ENCODE data around the gene MNT. TPM values are rescaled to one million over a fixed set of nuclear protein-coding genes. Genes with fewer than 3 reads are reported as not detected.
A peak's percentile ranks its signal among the peaks of the same experiment; 100 is the strongest.

The MNT gene
- total RNA-seq, 2 donors from 2014 or later, result 23.8 to 24.3 TPM

GRCh38 chr17:2366747-2367494 is 33.9 kb downstream of the MNT start:
- no peak overlapping the region for H3K27ac Mint-ChIP-seq
- H3K36me3 Mint-ChIP-seq (ENCODE audit: insufficient read depth in 2 of 2), result peaks cover 0 to 1% of the 10 kb centered on the region in 2 donors
- ATAC-seq (replicated peaks in 1 of 2) (no peak), DNase-seq (no peak)
- H3K27me3 Mint-ChIP-seq (ENCODE audit: low read depth), result no peaks in the 10 kb centered on the region
- no peaks in the 10 kb centered on the region for H3K9me3 Mint-ChIP-seq
- no peak overlapping the region for H3K4me3 Mint-ChIP-seq
- H3K4me1 Mint-ChIP-seq (ENCODE audit: low read depth), result no peaks in the 10 kb centered on the region

- no peaks in the 10 kb centered on the region for H3K4me1 Mint-ChIP-seq (ENCODE audit: low read depth)
- DNase-seq (no peak), ATAC-seq (replicated peaks in 1 of 2) (no peak)
- no peak overlapping the region for H3K4me3 Mint-ChIP-seq
- H3K9me3 Mint-ChIP-seq, result no peaks in the 10 kb centered on the region
- no peaks in the 10 kb centered on the region for H3K27me3 Mint-ChIP-seq (ENCODE audit: low read depth)
- no peak overlapping the region for H3K27ac Mint-ChIP-seq
- peaks cover 0 to 1% of the 10 kb centered on the region in 2 donors for H3K36me3 Mint-ChIP-seq (ENCODE audit: insufficient read depth in 2 of 2)
These were observed 35.7 kb downstream of the MNT start for GRCh38 chr17:2365132-2365531.

- Mint-ChIP-seq H3K9me3 (no peaks in the 10 kb centered on the region), H3K4me1 (ENCODE audit: low read depth) (no peaks in the 10 kb centered on the region), H3K36me3 (ENCODE audit: insufficient read depth in 2 of 2) (peaks cover 0 to 1% of the 10 kb centered on the region in 2 donors), H3K27ac (no peak overlapping the region), H3K27me3 (ENCODE audit: low read depth) (no peaks in the 10 kb centered on the region), H3K4me3 (no peak overlapping the region)
- ATAC-seq (replicated peaks in 1 of 2), result no peak
- no peak for DNase-seq
These were observed 36.1 kb downstream of the MNT start for GRCh38 chr17:2364763-2365116.

- ATAC-seq (replicated peaks in 1 of 2) (no peak), DNase-seq (no peak)
- peaks cover 0 to 1% of the 10 kb centered on the region in 2 donors for H3K36me3 Mint-ChIP-seq (ENCODE audit: insufficient read depth in 2 of 2)
- H3K4me1 Mint-ChIP-seq (ENCODE audit: low read depth), result no peaks in the 10 kb centered on the region
- no peaks in the 10 kb centered on the region for H3K9me3 Mint-ChIP-seq
- no peak overlapping the region for H3K4me3 Mint-ChIP-seq
- no peak overlapping the region for H3K27ac Mint-ChIP-seq
- H3K27me3 Mint-ChIP-seq (ENCODE audit: low read depth), result no peaks in the 10 kb centered on the region
These were observed 36.8 kb downstream of the MNT start for GRCh38 chr17:2363851-2364762.

GRCh38 chr17:2363318-2363717 is 37.5 kb downstream of the MNT start:
- H3K4me3 Mint-ChIP-seq, result no peak overlapping the region
- ATAC-seq (replicated peaks in 1 of 2) (no peak), DNase-seq (no peak)
- H3K27me3 Mint-ChIP-seq (ENCODE audit: low read depth), result no peaks in the 10 kb centered on the region
- H3K36me3 Mint-ChIP-seq (ENCODE audit: insufficient read depth in 2 of 2), result peaks cover 0 to 1% of the 10 kb centered on the region in 2 donors
- no peak overlapping the region for H3K27ac Mint-ChIP-seq
- H3K9me3 Mint-ChIP-seq, result no peaks in the 10 kb centered on the region
- H3K4me1 Mint-ChIP-seq (ENCODE audit: low read depth), result no peaks in the 10 kb centered on the region

- ATAC-seq (replicated peaks in 1 of 2), result no peak
- H3K36me3 Mint-ChIP-seq (ENCODE audit: insufficient read depth in 2 of 2), result peaks cover 0 to 1% of the 10 kb centered on the region in 2 donors
- H3K4me3 Mint-ChIP-seq, result no peak overlapping the region
- no peak for DNase-seq
- no peak overlapping the region for H3K27ac Mint-ChIP-seq
- H3K9me3 Mint-ChIP-seq, result no peaks in the 10 kb centered on the region
- no peaks in the 10 kb centered on the region for H3K4me1 Mint-ChIP-seq (ENCODE audit: low read depth)
- no peaks in the 10 kb centered on the region for H3K27me3 Mint-ChIP-seq (ENCODE audit: low read depth)
These were observed 38.0 kb downstream of the MNT start for GRCh38 chr17:2362881-2363280.

- no peak for DNase-seq
- no peaks in the 10 kb centered on the region for H3K4me1 Mint-ChIP-seq (ENCODE audit: low read depth)
- H3K9me3 Mint-ChIP-seq, result no peaks in the 10 kb centered on the region
- no peak for ATAC-seq (replicated peaks in 1 of 2)
- H3K36me3 Mint-ChIP-seq (ENCODE audit: insufficient read depth in 2 of 2), result peaks cover 0 to 1% of the 10 kb centered on the region in 2 donors
- H3K4me3 Mint-ChIP-seq, result no peak overlapping the region
- no peak overlapping the region for H3K27ac Mint-ChIP-seq
- H3K27me3 Mint-ChIP-seq (ENCODE audit: low read depth), result no peaks in the 10 kb centered on the region
These were observed 38.4 kb downstream of the MNT start for GRCh38 chr17:2362416-2362815.

GRCh38 chr17:2362016-2362415 is 38.8 kb downstream of the MNT start:
- peaks cover 0 to 1% of the 10 kb centered on the region in 2 donors for H3K36me3 Mint-ChIP-seq (ENCODE audit: insufficient read depth in 2 of 2)
- H3K9me3 Mint-ChIP-seq, result no peaks in the 10 kb centered on the region
- H3K4me1 Mint-ChIP-seq (ENCODE audit: low read depth), result no peaks in the 10 kb centered on the region
- no peaks in the 10 kb centered on the region for H3K27me3 Mint-ChIP-seq (ENCODE audit: low read depth)
- no peak for ATAC-seq (replicated peaks in 1 of 2)
- no peak for DNase-seq
- H3K4me3 Mint-ChIP-seq, result no peak overlapping the region
- H3K27ac Mint-ChIP-seq, result no peak overlapping the region

- H3K27me3 Mint-ChIP-seq (ENCODE audit: low read depth), result no peaks in the 10 kb centered on the region
- H3K4me3 Mint-ChIP-seq, result no peak overlapping the region
- H3K9me3 Mint-ChIP-seq, result no peaks in the 10 kb centered on the region
- ATAC-seq (replicated peaks in 1 of 2) (no peak), DNase-seq (no peak)
- H3K36me3 Mint-ChIP-seq (ENCODE audit: insufficient read depth in 2 of 2), result peaks cover 0 to 1% of the 10 kb centered on the region in 2 donors
- H3K4me1 Mint-ChIP-seq (ENCODE audit: low read depth), result no peaks in the 10 kb centered on the region
- no peak overlapping the region for H3K27ac Mint-ChIP-seq
These were observed 39.7 kb downstream of the MNT start for GRCh38 chr17:2361010-2361760.

- Mint-ChIP-seq H3K4me1 (ENCODE audit: low read depth) (peaks cover 17% of the 10 kb centered on the region), H3K9me3 (no peaks in the 10 kb centered on the region), H3K27me3 (ENCODE audit: low read depth) (no peaks in the 10 kb centered on the region), H3K36me3 (ENCODE audit: insufficient read depth in 2 of 2) (peaks cover 0 to 1% of the 10 kb centered on the region in 2 donors), H3K4me3 (no peak overlapping the region), H3K27ac (no peak overlapping the region)
- DNase-seq (no peak), ATAC-seq (replicated peaks in 1 of 2) (no peak)
These were observed 42.9 kb downstream of the MNT start for GRCh38 chr17:2357931-2358434.

GRCh38 chr17:2357237-2357636 is 43.6 kb downstream of the MNT start:
- H3K27ac Mint-ChIP-seq, result no peak overlapping the region
- peaks cover 19% of the 10 kb centered on the region for H3K4me1 Mint-ChIP-seq (ENCODE audit: low read depth)
- H3K4me3 Mint-ChIP-seq, result no peak overlapping the region
- H3K36me3 Mint-ChIP-seq (ENCODE audit: insufficient read depth in 2 of 2), result no peaks in the 10 kb centered on the region
- no peaks in the 10 kb centered on the region for H3K9me3 Mint-ChIP-seq
- no peak for DNase-seq
- no peak for ATAC-seq (replicated peaks in 1 of 2)
- H3K27me3 Mint-ChIP-seq (ENCODE audit: low read depth), result no peaks in the 10 kb centered on the region

- Mint-ChIP-seq H3K27me3 (ENCODE audit: low read depth) (no peaks in the 10 kb centered on the region), H3K27ac (no peak overlapping the region), H3K4me1 (ENCODE audit: low read depth) (peaks cover 19% of the 10 kb centered on the region), H3K9me3 (no peaks in the 10 kb centered on the region), H3K36me3 (ENCODE audit: insufficient read depth in 2 of 2) (no peaks in the 10 kb centered on the region), H3K4me3 (peak overlapping the region; percentile 17 to 67)
- ATAC-seq (replicated peaks in 1 of 2), result no peak
- DNase-seq, result no peak
These were observed 46.5 kb downstream of the MNT start for GRCh38 chr17:2354311-2354710.

GRCh38 chr17:2351269-2351668 is 49.6 kb downstream of the MNT start:
- H3K9me3 Mint-ChIP-seq, result no peaks in the 10 kb centered on the region
- H3K36me3 Mint-ChIP-seq (ENCODE audit: insufficient read depth in 2 of 2), result no peaks in the 10 kb centered on the region

More at GRCh38 chr17:2351269-2351668, 49.6 kb downstream of the MNT start:
- Mint-ChIP-seq H3K27ac (no peak overlapping the region), H3K27me3 (ENCODE audit: low read depth) (no peaks in the 10 kb centered on the region), H3K4me3 (no peak overlapping the region), H3K4me1 (ENCODE audit: low read depth) (peaks cover 19% of the 10 kb centered on the region)
- DNase-seq (no peak), ATAC-seq (replicated peaks in 1 of 2) (no peak)
